NB4 (cell line): ENCODE results near the gene HDGFL2.

Experiments used
- MYC ChIP-seq: IDR thresholded peaks from 2 replicates; pipeline ENCODE4 v1.6.1; 2011; ENCODE audit warnings: low read depth, low read length
- POLR2A ChIP-seq: IDR thresholded peaks from 2 replicates; pipeline ENCODE4 v1.6.1; 2011; ENCODE audit warnings: mild to moderate bottlenecking; ENCODE audit not compliant: insufficient read length; ENCODE audit errors: extremely low read depth
- TF ChIP-seq, protein P1 (sequence below): IDR thresholded peaks from one replicate; pipeline ENCODE4 v1.5.1; 2012; ENCODE audit warnings: low read depth, low read length
- TF ChIP-seq, protein P2 (sequence below): IDR thresholded peaks from 2 replicates; pipeline ENCODE4 v1.6.1; 2011; ENCODE audit warnings: low read depth, low read length

DNA sequence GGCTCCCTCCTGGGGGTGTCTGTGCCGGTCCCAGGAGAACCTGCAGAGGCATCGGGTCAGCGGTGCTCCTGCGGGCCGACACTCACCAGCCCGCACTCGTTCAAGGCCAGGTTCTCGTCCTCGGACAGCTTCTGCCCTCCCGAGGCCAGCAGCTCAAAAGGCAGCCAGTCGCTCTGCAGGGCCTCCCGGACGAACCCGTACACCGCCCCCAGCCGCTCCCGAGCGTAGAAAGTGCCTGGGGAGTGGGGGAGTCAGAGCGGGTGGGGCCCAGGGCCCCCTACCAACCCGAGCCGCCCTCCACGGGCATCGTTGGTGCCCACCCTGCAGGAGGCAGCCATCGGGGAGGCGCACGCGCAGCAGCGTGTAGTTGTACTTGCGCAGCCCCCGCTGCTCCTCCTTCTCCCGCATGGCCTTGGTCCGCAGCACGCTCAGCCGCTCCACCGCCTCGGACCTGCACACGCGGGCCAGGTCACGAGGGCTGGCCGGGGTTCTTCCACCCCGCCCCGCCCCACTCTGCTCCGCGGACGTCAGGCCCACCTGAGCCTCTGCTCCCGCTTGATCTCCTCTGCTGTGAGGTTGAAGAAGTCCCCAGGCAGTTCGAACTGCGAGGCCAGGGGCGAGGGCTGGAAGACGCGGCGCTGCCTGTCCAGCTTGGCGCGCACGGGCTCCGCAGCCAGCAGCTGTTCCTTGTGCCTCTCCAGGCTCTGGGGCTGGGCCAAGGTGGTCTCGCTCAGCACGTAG is 26.0 kb upstream of the HDGFL2 start:
- TF ChIP-seq POLR2A = no peak
- TF ChIP-seq, protein P1, sequence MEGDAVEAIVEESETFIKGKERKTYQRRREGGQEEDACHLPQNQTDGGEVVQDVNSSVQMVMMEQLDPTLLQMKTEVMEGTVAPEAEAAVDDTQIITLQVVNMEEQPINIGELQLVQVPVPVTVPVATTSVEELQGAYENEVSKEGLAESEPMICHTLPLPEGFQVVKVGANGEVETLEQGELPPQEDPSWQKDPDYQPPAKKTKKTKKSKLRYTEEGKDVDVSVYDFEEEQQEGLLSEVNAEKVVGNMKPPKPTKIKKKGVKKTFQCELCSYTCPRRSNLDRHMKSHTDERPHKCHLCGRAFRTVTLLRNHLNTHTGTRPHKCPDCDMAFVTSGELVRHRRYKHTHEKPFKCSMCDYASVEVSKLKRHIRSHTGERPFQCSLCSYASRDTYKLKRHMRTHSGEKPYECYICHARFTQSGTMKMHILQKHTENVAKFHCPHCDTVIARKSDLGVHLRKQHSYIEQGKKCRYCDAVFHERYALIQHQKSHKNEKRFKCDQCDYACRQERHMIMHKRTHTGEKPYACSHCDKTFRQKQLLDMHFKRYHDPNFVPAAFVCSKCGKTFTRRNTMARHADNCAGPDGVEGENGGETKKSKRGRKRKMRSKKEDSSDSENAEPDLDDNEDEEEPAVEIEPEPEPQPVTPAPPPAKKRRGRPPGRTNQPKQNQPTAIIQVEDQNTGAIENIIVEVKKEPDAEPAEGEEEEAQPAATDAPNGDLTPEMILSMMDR = no peak
- TF ChIP-seq, protein P2, sequence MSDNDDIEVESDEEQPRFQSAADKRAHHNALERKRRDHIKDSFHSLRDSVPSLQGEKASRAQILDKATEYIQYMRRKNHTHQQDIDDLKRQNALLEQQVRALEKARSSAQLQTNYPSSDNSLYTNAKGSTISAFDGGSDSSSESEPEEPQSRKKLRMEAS = no peak
- TF ChIP-seq MYC = no peak
